WTC11 (cell line): ENCODE results near the gene PRRC2A. TPM values are rescaled to one million over a fixed set of nuclear protein-coding genes. Genes with fewer than 3 reads are reported as not detected.

Experiments used
- ATF1 ChIP-seq: sonication (generic); formaldehyde crosslinking; IDR thresholded peaks from 2 replicates; pipeline ENCODE4 v1.8.1; 2023; ENCODE audit warnings: mild to moderate bottlenecking, moderate library complexity, missing genetic modification reagents
- EMX1 ChIP-seq: fragments of 250-450 bp; sonication (Bioruptor Pico); IDR thresholded peaks from 2 replicates; pipeline ENCODE4 v1.8.0; 2021; ENCODE audit warnings: mild to moderate bottlenecking
- ETV6 ChIP-seq: sonication (generic); formaldehyde crosslinking; IDR thresholded peaks from 2 replicates; pipeline ENCODE4 v1.8.1; 2022; ENCODE audit warnings: mild to moderate bottlenecking, missing genetic modification reagents
- FOXJ3 ChIP-seq: sonication (generic); formaldehyde crosslinking; IDR thresholded peaks from 2 replicates; pipeline ENCODE4 v1.9.0; 2021; ENCODE audit warnings: missing genetic modification reagents, mild to moderate bottlenecking, borderline replicate concordance
- GRHL2 ChIP-seq: fragments of 250-450 bp; sonication (Bioruptor Pico); IDR thresholded peaks from 2 replicates; pipeline ENCODE4 v1.8.0; 2022; ENCODE audit warnings: mild to moderate bottlenecking, moderate library complexity; ENCODE audit not compliant: insufficient replicate concordance, severe bottlenecking
- MXD4 ChIP-seq: fragments of 250-450 bp; sonication (Bioruptor Pico); IDR thresholded peaks from 2 replicates; pipeline ENCODE4 v1.8.0; 2021; ENCODE audit warnings: mild to moderate bottlenecking, moderate library complexity, borderline replicate concordance
- NFATC4 ChIP-seq: fragments of 250-450 bp; sonication (Bioruptor Pico); IDR thresholded peaks from 2 replicates; pipeline ENCODE4 v1.9.0; 2021; ENCODE audit warnings: mild to moderate bottlenecking
- NFYB ChIP-seq: sonication (generic); formaldehyde crosslinking; conservative IDR thresholded peaks from 2 replicates; pipeline ENCODE4 v1.8.0; 2022; ENCODE audit warnings: low read depth, missing genetic modification reagents
- NR3C1 ChIP-seq: sonication (generic); formaldehyde crosslinking; conservative IDR thresholded peaks from 2 replicates; pipeline ENCODE4 v1.8.1; 2023; ENCODE audit warnings: low read depth, mild to moderate bottlenecking, missing genetic modification reagents
- TEAD4 ChIP-seq: sonication (generic); formaldehyde crosslinking; IDR thresholded peaks from 2 replicates; pipeline ENCODE4 v1.8.0; 2022; ENCODE audit warnings: mild to moderate bottlenecking, missing genetic modification reagents
- ZNF232 ChIP-seq: sonication (generic); formaldehyde crosslinking; IDR thresholded peaks from 2 replicates; pipeline ENCODE4 v1.8.0; 2022; ENCODE audit warnings: mild to moderate bottlenecking, missing genetic modification reagents
- ZNF317 ChIP-seq: sonication (generic); formaldehyde crosslinking; IDR thresholded peaks from 2 replicates; pipeline ENCODE4 v1.8.1; 2023; ENCODE audit warnings: low read depth, mild to moderate bottlenecking, moderate library complexity, missing genetic modification reagents, borderline replicate concordance
- total RNA-seq: library from RNA; stranded (reverse); gene quantifications from 3 replicates; pipeline ENCODE4 v1.2.3, GENCODE V29; 2021
- TF ChIP-seq, protein P1 (sequence below): sonication (generic); formaldehyde crosslinking; IDR thresholded peaks from 2 replicates; pipeline ENCODE4 v1.8.1; 2023; ENCODE audit warnings: mild to moderate bottlenecking, missing genetic modification reagents, moderate library complexity
- TF ChIP-seq, protein P2 (sequence below): sonication (generic); formaldehyde crosslinking; IDR thresholded peaks from 2 replicates; pipeline ENCODE4 v1.8.0; 2023; ENCODE audit warnings: mild to moderate bottlenecking, missing genetic modification reagents
- TF ChIP-seq, protein P3 (sequence below): sonication (generic); formaldehyde crosslinking; IDR thresholded peaks from 2 replicates; pipeline ENCODE4 v1.8.1; 2022; ENCODE audit warnings: mild to moderate bottlenecking, missing genetic modification reagents, moderate library complexity, borderline replicate concordance
- TF ChIP-seq, protein P4 (sequence below): sonication (generic); formaldehyde crosslinking; conservative IDR thresholded peaks from 2 replicates; pipeline ENCODE4 v1.8.1; 2023; ENCODE audit warnings: mild to moderate bottlenecking, low read depth, missing genetic modification reagents, moderate library complexity
- TF ChIP-seq, protein P5 (sequence below): sonication (generic); formaldehyde crosslinking; IDR thresholded peaks from 2 replicates; pipeline ENCODE4 v1.8.1; 2023; ENCODE audit warnings: mild to moderate bottlenecking, moderate library complexity, missing genetic modification reagents
- TF ChIP-seq, protein P6 (sequence below): sonication (generic); formaldehyde crosslinking; IDR thresholded peaks from 2 replicates; pipeline ENCODE4 v1.8.1; 2023; ENCODE audit warnings: mild to moderate bottlenecking, missing genetic modification reagents
- TF ChIP-seq, protein P7 (sequence below): fragments of 250-450 bp; sonication (Bioruptor Pico); IDR thresholded peaks from 2 replicates; pipeline ENCODE4 v1.9.0; 2021; ENCODE audit warnings: mild to moderate bottlenecking
- TF ChIP-seq, protein P8 (sequence below): sonication (generic); formaldehyde crosslinking; IDR thresholded peaks from 2 replicates; pipeline ENCODE4 v1.8.0; 2022; ENCODE audit warnings: mild to moderate bottlenecking, missing genetic modification reagents
- TF ChIP-seq, protein P9 (sequence below): sonication (generic); formaldehyde crosslinking; IDR thresholded peaks from 2 replicates; pipeline ENCODE4 v1.8.1; 2022; ENCODE audit warnings: mild to moderate bottlenecking, moderate library complexity, missing genetic modification reagents

Gene PRRC2A
- total RNA-seq, 1 experiment from 2014 or later = 372 TPM

DNA sequence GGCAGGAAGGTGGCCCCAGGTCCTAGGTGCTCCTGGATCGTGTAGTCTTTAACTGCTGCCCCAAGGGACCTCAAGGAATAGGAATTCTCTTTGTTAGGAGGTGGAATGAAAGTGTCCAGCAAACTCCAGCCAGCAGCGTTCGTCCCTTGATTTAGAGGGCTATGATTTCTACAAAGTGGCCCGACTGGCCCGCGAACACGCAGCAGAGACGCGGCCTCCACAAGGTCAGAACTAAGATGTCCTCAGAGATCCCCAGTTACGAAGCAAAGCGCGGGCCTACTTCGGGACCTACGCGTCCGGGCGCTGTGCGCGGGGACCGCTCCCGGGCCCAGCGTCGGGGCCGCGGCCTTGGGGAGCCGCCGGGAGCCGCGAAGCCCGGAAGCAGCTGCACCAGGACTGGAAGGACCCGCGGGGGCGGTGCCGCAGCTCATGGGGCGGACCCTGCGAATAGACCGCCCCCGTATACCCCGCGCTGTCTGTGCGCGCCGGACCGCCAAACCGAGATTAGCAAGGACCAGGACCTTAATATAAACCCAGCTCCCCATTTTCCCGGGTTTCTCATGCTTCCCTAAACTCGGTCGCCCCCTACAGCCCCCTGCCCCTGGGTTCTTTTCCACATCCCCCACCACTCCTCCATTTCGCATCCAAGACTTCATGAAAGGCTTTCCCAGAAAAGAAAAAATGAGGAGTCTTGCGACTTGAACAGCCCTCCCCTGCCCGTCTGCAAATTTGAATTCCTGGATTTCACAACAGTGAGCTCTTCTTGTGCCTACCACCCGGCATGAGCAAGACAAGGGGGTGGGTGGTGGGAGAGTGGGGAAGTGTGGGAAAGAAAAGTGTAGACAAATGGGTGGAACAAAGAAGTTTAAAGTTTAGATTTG, 40.1 kb downstream of the PRRC2A start, which contains the start of gene C6orf47 (continued):
- TF ChIP-seq, protein P1, sequence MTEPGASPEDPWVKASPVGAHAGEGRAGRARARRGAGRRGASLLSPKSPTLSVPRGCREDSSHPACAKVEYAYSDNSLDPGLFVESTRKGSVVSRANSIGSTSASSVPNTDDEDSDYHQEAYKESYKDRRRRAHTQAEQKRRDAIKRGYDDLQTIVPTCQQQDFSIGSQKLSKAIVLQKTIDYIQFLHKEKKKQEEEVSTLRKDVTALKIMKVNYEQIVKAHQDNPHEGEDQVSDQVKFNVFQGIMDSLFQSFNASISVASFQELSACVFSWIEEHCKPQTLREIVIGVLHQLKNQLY (CRISPR knock-in tag) = no peak
- TF ChIP-seq GRHL2 (CRISPR knock-in tag) (no peak), NFATC4 (peak; percentile 81), TEAD4 (CRISPR knock-in tag) (no peak), ZNF232 (CRISPR knock-in tag) (0 out of 2 replicates have a peak, but pooled peaks have one; percentile 8), FOXJ3 (CRISPR knock-in tag) (no peak), NR3C1 (no peak), ZNF317 (CRISPR knock-in tag) (peak; percentile 42; the same call in 1 of the 2 replicates), NFYB (CRISPR knock-in tag) (no peak), EMX1 (CRISPR knock-in tag) (peak; percentile 85; the same call in 1 of the 2 replicates), ATF1 (CRISPR knock-in tag) (no peak), MXD4 (CRISPR knock-in tag) (no peak), ETV6 (CRISPR knock-in tag) (peak; percentile 53; the same call in 1 of the 2 replicates)
- TF ChIP-seq, protein P2, sequence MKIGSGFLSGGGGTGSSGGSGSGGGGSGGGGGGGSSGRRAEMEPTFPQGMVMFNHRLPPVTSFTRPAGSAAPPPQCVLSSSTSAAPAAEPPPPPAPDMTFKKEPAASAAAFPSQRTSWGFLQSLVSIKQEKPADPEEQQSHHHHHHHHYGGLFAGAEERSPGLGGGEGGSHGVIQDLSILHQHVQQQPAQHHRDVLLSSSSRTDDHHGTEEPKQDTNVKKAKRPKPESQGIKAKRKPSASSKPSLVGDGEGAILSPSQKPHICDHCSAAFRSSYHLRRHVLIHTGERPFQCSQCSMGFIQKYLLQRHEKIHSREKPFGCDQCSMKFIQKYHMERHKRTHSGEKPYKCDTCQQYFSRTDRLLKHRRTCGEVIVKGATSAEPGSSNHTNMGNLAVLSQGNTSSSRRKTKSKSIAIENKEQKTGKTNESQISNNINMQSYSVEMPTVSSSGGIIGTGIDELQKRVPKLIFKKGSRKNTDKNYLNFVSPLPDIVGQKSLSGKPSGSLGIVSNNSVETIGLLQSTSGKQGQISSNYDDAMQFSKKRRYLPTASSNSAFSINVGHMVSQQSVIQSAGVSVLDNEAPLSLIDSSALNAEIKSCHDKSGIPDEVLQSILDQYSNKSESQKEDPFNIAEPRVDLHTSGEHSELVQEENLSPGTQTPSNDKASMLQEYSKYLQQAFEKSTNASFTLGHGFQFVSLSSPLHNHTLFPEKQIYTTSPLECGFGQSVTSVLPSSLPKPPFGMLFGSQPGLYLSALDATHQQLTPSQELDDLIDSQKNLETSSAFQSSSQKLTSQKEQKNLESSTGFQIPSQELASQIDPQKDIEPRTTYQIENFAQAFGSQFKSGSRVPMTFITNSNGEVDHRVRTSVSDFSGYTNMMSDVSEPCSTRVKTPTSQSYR (CRISPR knock-in tag) = no peak
- TF ChIP-seq, protein P3, sequence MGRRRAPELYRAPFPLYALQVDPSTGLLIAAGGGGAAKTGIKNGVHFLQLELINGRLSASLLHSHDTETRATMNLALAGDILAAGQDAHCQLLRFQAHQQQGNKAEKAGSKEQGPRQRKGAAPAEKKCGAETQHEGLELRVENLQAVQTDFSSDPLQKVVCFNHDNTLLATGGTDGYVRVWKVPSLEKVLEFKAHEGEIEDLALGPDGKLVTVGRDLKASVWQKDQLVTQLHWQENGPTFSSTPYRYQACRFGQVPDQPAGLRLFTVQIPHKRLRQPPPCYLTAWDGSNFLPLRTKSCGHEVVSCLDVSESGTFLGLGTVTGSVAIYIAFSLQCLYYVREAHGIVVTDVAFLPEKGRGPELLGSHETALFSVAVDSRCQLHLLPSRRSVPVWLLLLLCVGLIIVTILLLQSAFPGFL (CRISPR knock-in tag) = 0 out of 2 replicates have a peak, but pooled peaks have one; percentile 66
- TF ChIP-seq, protein P4, sequence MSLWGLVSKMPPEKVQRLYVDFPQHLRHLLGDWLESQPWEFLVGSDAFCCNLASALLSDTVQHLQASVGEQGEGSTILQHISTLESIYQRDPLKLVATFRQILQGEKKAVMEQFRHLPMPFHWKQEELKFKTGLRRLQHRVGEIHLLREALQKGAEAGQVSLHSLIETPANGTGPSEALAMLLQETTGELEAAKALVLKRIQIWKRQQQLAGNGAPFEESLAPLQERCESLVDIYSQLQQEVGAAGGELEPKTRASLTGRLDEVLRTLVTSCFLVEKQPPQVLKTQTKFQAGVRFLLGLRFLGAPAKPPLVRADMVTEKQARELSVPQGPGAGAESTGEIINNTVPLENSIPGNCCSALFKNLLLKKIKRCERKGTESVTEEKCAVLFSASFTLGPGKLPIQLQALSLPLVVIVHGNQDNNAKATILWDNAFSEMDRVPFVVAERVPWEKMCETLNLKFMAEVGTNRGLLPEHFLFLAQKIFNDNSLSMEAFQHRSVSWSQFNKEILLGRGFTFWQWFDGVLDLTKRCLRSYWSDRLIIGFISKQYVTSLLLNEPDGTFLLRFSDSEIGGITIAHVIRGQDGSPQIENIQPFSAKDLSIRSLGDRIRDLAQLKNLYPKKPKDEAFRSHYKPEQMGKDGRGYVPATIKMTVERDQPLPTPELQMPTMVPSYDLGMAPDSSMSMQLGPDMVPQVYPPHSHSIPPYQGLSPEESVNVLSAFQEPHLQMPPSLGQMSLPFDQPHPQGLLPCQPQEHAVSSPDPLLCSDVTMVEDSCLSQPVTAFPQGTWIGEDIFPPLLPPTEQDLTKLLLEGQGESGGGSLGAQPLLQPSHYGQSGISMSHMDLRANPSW (CRISPR knock-in tag) = no peak
- TF ChIP-seq, protein P5, sequence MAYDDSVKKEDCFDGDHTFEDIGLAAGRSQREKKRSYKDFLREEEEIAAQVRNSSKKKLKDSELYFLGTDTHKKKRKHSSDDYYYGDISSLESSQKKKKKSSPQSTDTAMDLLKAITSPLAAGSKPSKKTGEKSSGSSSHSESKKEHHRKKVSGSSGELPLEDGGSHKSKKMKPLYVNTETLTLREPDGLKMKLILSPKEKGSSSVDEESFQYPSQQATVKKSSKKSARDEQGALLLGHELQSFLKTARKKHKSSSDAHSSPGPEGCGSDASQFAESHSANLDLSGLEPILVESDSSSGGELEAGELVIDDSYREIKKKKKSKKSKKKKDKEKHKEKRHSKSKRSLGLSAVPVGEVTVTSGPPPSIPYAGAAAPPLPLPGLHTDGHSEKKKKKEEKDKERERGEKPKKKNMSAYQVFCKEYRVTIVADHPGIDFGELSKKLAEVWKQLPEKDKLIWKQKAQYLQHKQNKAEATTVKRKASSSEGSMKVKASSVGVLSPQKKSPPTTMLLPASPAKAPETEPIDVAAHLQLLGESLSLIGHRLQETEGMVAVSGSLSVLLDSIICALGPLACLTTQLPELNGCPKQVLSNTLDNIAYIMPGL (CRISPR knock-in tag) = peak; percentile 83
- TF ChIP-seq, protein P6, sequence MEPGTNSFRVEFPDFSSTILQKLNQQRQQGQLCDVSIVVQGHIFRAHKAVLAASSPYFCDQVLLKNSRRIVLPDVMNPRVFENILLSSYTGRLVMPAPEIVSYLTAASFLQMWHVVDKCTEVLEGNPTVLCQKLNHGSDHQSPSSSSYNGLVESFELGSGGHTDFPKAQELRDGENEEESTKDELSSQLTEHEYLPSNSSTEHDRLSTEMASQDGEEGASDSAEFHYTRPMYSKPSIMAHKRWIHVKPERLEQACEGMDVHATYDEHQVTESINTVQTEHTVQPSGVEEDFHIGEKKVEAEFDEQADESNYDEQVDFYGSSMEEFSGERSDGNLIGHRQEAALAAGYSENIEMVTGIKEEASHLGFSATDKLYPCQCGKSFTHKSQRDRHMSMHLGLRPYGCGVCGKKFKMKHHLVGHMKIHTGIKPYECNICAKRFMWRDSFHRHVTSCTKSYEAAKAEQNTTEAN = no peak
- TF ChIP-seq, protein P7, sequence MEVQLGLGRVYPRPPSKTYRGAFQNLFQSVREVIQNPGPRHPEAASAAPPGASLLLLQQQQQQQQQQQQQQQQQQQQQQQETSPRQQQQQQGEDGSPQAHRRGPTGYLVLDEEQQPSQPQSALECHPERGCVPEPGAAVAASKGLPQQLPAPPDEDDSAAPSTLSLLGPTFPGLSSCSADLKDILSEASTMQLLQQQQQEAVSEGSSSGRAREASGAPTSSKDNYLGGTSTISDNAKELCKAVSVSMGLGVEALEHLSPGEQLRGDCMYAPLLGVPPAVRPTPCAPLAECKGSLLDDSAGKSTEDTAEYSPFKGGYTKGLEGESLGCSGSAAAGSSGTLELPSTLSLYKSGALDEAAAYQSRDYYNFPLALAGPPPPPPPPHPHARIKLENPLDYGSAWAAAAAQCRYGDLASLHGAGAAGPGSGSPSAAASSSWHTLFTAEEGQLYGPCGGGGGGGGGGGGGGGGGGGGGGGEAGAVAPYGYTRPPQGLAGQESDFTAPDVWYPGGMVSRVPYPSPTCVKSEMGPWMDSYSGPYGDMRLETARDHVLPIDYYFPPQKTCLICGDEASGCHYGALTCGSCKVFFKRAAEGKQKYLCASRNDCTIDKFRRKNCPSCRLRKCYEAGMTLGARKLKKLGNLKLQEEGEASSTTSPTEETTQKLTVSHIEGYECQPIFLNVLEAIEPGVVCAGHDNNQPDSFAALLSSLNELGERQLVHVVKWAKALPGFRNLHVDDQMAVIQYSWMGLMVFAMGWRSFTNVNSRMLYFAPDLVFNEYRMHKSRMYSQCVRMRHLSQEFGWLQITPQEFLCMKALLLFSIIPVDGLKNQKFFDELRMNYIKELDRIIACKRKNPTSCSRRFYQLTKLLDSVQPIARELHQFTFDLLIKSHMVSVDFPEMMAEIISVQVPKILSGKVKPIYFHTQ (CRISPR knock-in tag) = peak; percentile 48; the same call in 1 of the 2 replicates
- TF ChIP-seq, protein P8, sequence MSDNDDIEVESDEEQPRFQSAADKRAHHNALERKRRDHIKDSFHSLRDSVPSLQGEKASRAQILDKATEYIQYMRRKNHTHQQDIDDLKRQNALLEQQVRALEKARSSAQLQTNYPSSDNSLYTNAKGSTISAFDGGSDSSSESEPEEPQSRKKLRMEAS = peak; percentile 63; the same call in 1 of the 2 replicates
- TF ChIP-seq, protein P9, sequence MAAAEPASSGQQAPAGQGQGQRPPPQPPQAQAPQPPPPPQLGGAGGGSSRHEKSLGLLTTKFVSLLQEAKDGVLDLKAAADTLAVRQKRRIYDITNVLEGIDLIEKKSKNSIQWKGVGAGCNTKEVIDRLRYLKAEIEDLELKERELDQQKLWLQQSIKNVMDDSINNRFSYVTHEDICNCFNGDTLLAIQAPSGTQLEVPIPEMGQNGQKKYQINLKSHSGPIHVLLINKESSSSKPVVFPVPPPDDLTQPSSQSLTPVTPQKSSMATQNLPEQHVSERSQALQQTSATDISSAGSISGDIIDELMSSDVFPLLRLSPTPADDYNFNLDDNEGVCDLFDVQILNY (CRISPR knock-in tag) = peak; percentile 85
